Measurements from ENCODE around the gene PIM1. TPM values are rescaled to one million over a fixed set of nuclear protein-coding genes. Genes with fewer than 3 reads are reported as not detected.

The PIM1 gene
- total and polyA plus RNA-seq, 9 of the 15 experiments (the other 6 are each of a cell fraction or from before 2014, with no cell fraction given) = 19.0 to 789 (median 212) TPM

GRCh38 chr6:37135835-37136694 is 33.9 kb upstream of the PIM1 start (continued):
- TF ChIP-seq ZBTB40 (IDR thresholded peaks at IDR 0.05) (peak; percentile 25; the same call in 1 of the 2 replicates), ZBTB40 (CRISPR knock-in tag; IDR thresholded peaks at IDR 0.05) (no peak)
